GM03348 (cell line): ENCODE data around the gene MCOLN1.
"Not testable (repeated sequence)": the region's sequence is repeated elsewhere in the genome, so short reads cannot be mapped to it uniquely, and the experiment has no call there.

ENCODE experiments used
- DNase-seq: peaks from one replicate; pipeline ENCODE4 v3.0.0; 2012; ENCODE audit warnings: low spot score

Gene MCOLN1

GRCh38 chr19:7526059-7526929, 3.9 kb downstream of the MCOLN1 start:
- DNase-seq: no peak

GRCh38 chr19:7527516-7528191, 5.2 kb downstream of the MCOLN1 start:
- no peak for DNase-seq

DNA sequence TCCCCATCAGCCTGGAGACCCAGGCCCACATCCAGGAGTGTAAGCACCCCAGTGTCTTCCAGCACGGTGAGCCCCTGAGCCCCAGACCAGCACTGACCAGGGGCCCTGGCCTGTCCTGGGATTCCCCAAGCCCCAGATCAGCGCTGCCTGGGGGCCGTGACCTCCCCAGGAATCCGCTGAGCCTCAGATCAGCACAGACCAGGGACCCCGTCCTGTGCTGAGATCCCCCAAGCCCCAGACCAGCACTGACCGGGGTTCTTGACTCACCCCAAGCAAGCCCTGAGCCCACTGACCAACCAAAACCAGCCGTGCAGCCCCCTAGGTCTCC, 5.7 kb downstream of the MCOLN1 start:
- DNase-seq: no peak

GRCh38 chr19:7528522-7529245, 6.3 kb downstream of the MCOLN1 start:
- DNase-seq: no peak

DNA sequence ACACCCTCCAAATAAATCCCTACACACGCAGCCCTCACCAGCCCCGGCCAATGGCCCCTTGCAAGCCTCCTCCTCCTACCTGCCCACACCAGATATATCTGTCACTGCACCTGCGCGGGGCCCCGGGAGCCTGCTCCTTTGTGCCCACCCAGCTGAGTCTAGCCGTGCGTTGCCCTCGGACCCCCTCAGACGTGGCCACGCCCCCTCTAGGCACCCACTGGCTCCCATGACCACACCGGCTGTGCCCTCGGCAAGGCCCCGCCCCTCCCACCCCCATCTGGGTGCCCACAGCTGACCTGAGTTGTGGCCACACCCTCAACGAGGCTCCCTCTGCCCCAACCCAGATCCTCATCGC, 6.8 kb downstream of the MCOLN1 start:
- no peak for DNase-seq

DNA sequence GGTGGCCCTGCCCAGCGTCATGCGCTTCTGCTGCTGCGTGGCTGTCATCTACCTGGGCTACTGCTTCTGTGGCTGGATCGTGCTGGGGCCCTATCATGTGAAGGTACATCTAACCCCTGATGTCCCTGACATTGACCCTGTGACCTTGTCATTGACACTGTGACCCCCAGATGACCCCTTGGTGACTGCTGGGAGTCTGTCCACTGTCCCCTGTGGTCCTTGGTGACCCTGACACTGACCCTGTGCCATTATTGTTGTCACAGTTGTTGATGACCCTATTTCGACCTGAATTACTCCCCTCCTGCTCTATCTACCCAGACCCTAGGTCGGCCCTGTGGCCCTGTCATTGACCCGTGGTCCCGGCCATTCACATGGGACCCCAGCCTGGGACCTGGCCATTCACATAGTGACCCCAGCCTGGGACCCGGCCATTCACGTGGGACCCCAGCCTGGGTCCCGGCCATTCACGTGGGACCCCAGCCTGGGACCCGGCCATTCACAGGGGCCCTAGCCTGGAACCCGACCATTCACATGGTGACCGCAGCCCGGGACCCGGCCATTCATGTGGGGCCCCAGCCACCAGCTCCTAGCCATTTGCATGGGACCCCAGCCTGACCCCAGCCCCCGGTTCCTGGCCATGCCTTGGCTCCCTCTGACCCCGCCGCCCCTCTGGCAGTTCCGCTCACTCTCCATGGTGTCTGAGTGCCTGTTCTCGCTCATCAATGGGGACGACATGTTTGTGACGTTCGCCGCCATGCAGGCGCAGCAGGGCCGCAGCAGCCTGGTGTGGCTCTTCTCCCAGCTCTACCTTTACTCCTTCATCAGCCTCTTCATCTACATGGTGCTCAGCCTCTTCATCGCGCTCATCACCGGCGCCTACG, 7.4 kb downstream of the MCOLN1 start:
- DNase-seq: no peak

GRCh38 chr19:7533281-7533885, 11.0 kb downstream of the MCOLN1 start:
- peak; percentile 94 for DNase-seq

GRCh38 chr19:7533925-7534480, 11.6 kb downstream of the MCOLN1 start:
- DNase-seq: peak; percentile 93

DNA sequence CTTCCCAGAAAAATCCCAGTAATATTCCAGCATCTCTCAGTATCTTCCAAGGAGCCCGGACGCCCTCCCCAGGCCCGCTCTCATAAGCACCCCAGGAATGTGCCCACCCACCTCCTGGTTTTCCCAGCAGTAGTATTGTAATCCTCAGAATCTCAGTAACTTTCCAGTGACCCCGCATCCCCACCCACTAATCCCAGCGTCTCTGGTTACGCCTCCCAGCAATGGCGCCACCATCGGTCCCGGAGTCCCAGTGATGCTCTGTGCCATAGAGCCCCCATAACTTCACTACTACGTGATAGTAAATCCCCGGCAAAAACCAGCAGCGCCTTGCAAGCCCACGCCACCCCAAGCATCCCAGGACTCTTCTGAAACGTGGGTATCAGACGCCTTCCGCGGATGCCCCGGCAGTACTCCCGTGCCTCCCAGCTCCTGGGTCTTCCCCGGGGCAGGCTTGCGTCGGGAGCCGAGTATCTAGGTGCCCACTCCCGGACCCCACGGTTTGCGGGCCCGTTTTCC, 12.2 kb downstream of the MCOLN1 start:
- peak; percentile 92 for DNase-seq

- peak; percentile 97 for DNase-seq
Observed at GRCh38 chr19:7535047-7535997, 12.9 kb downstream of the MCOLN1 start, which contains the start of gene PNPLA6. Gene PNPLA6, plus strand, starts transcription at chr19:7535717. Its CDS starts 72 bp downstream, at chr19:7535789.

DNA sequence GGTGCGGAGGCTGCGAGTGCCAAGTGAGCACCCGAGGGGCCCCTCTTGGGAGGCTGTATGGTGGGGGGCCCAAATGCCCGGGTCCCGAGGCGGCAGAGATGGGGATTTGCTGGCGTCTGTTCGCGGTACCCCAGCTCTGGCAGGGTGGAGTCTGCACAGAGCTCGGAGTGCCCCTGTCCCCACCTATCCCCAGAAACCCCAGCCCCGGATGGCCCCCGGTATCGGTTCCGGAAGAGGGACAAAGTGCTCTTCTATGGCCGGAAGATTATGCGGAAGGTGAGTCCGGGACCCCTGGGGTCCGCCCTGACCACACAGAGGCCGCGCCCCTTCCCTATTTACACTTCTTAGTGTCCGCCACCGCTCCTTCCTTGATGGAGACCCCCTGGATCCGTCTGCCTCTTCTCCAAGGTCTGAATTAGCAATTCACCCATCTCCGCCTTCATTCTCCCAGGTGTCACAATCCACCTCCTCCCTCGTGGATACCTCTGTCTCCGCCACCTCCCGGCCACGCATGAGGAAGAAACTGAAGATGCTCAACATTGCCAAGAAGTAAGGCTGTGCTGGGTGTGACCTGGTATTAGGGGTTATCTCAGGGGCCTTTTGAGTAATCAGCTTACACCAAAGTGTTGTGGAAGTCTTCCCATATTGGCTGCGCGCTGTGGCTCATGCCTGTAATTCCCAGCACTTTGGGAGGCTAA, 13.7 kb downstream of the MCOLN1 start:
- no peak for DNase-seq

DNA sequence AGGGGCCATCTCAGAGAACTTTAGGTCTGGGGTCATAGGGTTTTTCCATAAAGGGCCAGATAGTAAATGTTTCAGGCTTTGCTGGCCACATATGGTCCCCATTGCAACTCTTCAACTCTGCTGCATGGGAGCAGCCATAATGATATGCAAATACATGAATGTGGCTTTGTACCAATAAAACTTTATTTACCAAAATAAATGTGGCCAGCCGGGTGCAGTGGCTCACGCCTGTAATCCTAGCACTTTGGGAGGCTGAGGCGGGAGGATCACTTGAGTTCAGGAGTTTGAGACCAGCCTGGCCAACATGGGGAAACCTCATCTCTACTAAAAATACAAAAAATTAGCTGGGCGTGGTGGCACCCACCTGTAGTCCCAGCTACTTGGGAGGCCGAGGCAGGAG, 16.6 kb downstream of the MCOLN1 start:
- DNase-seq: not testable (repeated sequence)

GRCh38 chr19:7539827-7540425, 17.5 kb downstream of the MCOLN1 start:
- DNase-seq: no peak

- no peak for DNase-seq
Observed at GRCh38 chr19:7540761-7541474, 18.5 kb downstream of the MCOLN1 start.

DNA sequence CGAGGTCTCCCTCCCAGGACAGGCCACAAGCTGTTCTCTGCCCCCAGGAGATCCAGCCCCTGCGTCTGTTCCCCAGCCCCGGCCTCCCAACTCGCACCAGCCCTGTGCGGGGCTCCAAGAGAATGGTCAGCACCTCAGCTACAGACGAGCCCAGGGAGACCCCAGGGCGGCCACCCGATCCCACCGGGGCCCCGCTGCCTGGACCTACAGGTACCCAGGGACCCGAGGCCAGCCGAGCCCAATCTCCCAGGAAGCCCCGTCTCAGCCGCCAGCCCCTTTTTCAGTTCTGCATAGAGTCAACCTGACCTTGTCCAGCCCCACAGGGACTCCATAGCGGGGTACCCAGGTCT, 19.0 kb downstream of the MCOLN1 start:
- DNase-seq: no peak

GRCh38 chr19:7541828-7542443, 19.5 kb downstream of the MCOLN1 start:
- DNase-seq: no peak

DNA sequence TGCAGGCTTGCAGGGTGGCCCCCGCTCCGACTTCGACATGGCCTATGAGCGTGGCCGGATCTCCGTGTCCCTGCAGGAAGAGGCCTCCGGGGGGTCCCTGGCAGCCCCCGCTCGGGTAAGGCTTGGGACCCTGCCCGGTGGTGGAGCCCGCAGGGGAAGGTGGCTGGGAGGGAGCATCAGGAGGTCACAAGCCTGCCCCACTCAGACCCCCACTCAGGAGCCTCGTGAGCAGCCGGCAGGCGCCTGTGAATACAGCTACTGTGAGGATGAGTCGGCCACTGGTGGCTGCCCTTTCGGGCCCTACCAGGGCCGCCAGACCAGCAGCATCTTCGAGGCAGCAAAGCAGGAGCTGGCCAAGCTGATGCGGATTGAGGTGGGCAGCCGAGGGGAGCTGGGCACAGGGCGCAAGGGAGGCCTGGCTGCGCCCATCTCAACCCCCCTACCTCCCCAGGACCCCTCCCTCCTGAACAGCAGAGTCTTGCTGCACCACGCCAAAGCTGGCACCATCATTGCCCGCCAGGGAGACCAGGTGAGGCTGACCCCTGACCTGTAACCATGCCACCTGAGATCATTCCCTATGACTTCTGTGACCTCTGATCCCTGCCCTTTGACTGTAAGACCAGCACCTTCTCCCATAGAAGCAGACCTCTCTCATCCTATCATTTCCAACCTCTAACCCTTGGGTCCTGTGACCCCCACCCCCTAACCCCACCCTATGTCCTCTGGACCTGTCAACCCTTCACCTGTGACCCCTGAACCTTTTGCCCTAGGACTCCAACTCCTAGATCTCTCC, 20.3 kb downstream of the MCOLN1 start:
- DNase-seq: no peak
